Measurements from ENCODE around the gene FLNB. TPM values are rescaled to one million over a fixed set of nuclear protein-coding genes. Genes with fewer than 3 reads are reported as not detected.

FLNB gene
- total and polyA plus RNA-seq, 2 of the 13 experiments (the other 11 are each of a cell fraction or from before 2014, with no cell fraction given), result 106 to 130 TPM

DNA sequence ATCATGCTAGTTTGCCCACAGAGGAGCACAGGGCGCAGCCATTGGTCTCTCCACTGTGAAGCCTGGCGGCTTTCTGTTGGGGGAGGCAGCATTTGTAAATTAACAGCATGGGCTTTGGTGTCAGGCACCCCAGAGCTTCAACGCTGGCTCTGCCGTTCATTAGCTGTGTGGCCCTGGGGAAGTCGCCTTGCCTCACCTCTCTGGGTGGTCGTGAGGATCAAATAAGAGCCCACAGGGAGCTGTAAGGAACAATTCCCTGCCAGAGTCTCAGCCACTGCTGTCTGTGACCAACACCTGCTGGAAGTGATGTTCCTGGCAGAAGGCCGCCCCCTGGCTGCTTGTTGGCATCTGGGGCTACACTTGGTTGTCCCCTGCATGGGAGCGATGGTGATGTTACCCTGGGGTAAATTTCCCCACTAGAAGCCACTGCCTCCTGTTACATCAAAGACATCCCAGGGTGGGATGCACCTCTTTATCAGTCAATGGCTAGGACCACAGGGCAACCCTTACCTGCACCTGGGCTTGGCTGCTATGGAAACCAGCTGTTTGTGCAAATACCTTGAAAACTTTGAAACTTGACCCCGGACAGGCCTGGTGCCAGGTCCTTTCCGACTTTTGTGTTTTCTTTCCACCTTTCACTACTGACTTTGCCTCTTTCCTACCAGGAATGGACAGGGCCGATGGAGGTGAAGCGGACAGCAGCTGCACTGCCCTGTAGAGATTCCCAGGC, 165.6 kb downstream of the FLNB start (continued):
- TF ChIP-seq U2AF1 (optimal IDR thresholded peaks at IDR 0.05; ENCODE audit: low read depth, low read length) (no peak), ESRRA (CRISPR knock-in tag; IDR thresholded peaks at IDR 0.05; ENCODE audit: low read depth) (0 out of 2 replicates have a peak, but pooled peaks have one; percentile 35), ZSCAN29 (CRISPR knock-in tag; conservative IDR thresholded peaks at IDR 0.05) (peak; percentile 76; the same call in 1 of the 2 replicates), NCOA2 (CRISPR knock-in tag; IDR thresholded peaks at IDR 0.05) (0 out of 2 replicates have a peak, but pooled peaks have one; percentile 47), NPAS2 (CRISPR knock-in tag; IDR thresholded peaks at IDR 0.05; ENCODE audit: borderline replicate concordance) (no peak), GTF3A (CRISPR knock-in tag; conservative IDR thresholded peaks at IDR 0.05) (0 out of 2 replicates have a peak, but pooled peaks have one; percentile 24), ZNF34 (CRISPR knock-in tag; IDR thresholded peaks at IDR 0.05; ENCODE audit: borderline replicate concordance) (no peak), FLYWCH1 (CRISPR knock-in tag; IDR thresholded peaks at IDR 0.05) (no peak), CBX1 (IDR thresholded peaks at IDR 0.05; ENCODE audit: low read depth) (peak; percentile 46), RXRB (CRISPR knock-in tag; IDR thresholded peaks at IDR 0.05; ENCODE audit: borderline replicate concordance) (peak; percentile 47; the same call in 1 of the 2 replicates), DPF2 (CRISPR knock-in tag; IDR thresholded peaks at IDR 0.05; ENCODE audit: borderline replicate concordance, low read depth) (no peak), ZNF121 (CRISPR knock-in tag; IDR thresholded peaks at IDR 0.05) (no peak), ZFP62 (CRISPR knock-in tag; IDR thresholded peaks at IDR 0.05) (no peak), IRX3 (CRISPR knock-in tag; IDR thresholded peaks at IDR 0.05; ENCODE audit: borderline replicate concordance, low read depth) (no peak), ZNF768 (CRISPR knock-in tag; IDR thresholded peaks at IDR 0.05) (no peak), NR2F6 (IDR thresholded peaks at IDR 0.05) (peak; percentile 74), NR2F6 (CRISPR knock-in tag; IDR thresholded peaks at IDR 0.05) (peak; percentile 60; the same call in 1 of the 2 replicates), NFE2L2 (IDR thresholded peaks at IDR 0.05; ENCODE audit: low read length) (no peak)
- TF ChIP-seq, protein P1, sequence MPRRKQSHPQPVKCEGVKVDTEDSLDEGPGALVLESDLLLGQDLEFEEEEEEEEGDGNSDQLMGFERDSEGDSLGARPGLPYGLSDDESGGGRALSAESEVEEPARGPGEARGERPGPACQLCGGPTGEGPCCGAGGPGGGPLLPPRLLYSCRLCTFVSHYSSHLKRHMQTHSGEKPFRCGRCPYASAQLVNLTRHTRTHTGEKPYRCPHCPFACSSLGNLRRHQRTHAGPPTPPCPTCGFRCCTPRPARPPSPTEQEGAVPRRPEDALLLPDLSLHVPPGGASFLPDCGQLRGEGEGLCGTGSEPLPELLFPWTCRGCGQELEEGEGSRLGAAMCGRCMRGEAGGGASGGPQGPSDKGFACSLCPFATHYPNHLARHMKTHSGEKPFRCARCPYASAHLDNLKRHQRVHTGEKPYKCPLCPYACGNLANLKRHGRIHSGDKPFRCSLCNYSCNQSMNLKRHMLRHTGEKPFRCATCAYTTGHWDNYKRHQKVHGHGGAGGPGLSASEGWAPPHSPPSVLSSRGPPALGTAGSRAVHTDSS (CRISPR knock-in tag; conservative IDR thresholded peaks at IDR 0.05), result 0 out of 2 replicates have a peak, but pooled peaks have one; percentile 60
- TF ChIP-seq, protein P2, sequence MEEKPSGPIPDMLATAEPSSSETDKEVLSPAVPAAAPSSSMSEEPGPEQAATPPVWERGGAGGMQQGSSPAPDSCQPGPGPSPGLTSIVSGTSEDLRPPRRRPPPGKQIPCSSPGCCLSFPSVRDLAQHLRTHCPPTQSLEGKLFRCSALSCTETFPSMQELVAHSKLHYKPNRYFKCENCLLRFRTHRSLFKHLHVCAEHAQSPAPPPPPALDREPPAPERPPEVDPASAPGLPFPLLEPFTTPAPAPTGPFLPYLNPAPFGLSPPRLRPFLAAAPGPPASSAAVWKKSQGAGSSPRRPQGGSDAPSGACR (CRISPR knock-in tag; IDR thresholded peaks at IDR 0.05), result peak; percentile 32; the same call in 1 of the 2 replicates
- TF ChIP-seq, protein P3, sequence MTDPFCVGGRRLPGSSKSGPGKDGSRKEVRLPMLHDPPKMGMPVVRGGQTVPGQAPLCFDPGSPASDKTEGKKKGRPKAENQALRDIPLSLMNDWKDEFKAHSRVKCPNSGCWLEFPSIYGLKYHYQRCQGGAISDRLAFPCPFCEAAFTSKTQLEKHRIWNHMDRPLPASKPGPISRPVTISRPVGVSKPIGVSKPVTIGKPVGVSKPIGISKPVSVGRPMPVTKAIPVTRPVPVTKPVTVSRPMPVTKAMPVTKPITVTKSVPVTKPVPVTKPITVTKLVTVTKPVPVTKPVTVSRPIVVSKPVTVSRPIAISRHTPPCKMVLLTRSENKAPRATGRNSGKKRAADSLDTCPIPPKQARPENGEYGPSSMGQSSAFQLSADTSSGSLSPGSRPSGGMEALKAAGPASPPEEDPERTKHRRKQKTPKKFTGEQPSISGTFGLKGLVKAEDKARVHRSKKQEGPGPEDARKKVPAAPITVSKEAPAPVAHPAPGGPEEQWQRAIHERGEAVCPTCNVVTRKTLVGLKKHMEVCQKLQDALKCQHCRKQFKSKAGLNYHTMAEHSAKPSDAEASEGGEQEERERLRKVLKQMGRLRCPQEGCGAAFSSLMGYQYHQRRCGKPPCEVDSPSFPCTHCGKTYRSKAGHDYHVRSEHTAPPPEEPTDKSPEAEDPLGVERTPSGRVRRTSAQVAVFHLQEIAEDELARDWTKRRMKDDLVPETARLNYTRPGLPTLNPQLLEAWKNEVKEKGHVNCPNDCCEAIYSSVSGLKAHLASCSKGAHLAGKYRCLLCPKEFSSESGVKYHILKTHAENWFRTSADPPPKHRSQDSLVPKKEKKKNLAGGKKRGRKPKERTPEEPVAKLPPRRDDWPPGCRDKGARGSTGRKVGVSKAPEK (CRISPR knock-in tag; IDR thresholded peaks at IDR 0.05; ENCODE audit: borderline replicate concordance), result no peak
- TF ChIP-seq, protein P4, sequence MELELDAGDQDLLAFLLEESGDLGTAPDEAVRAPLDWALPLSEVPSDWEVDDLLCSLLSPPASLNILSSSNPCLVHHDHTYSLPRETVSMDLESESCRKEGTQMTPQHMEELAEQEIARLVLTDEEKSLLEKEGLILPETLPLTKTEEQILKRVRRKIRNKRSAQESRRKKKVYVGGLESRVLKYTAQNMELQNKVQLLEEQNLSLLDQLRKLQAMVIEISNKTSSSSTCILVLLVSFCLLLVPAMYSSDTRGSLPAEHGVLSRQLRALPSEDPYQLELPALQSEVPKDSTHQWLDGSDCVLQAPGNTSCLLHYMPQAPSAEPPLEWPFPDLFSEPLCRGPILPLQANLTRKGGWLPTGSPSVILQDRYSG (CRISPR knock-in tag; IDR thresholded peaks at IDR 0.05), result no peak
- TF ChIP-seq, protein P5, sequence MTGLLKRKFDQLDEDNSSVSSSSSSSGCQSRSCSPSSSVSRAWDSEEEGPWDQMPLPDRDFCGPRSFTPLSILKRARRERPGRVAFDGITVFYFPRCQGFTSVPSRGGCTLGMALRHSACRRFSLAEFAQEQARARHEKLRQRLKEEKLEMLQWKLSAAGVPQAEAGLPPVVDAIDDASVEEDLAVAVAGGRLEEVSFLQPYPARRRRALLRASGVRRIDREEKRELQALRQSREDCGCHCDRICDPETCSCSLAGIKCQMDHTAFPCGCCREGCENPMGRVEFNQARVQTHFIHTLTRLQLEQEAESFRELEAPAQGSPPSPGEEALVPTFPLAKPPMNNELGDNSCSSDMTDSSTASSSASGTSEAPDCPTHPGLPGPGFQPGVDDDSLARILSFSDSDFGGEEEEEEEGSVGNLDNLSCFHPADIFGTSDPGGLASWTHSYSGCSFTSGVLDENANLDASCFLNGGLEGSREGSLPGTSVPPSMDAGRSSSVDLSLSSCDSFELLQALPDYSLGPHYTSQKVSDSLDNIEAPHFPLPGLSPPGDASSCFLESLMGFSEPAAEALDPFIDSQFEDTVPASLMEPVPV (CRISPR knock-in tag; IDR thresholded peaks at IDR 0.05), result no peak; the same call in 1 of the 2 replicates
